ENCODE data around the gene ADAM19. TPM values are rescaled to one million over a fixed set of nuclear protein-coding genes. Genes with fewer than 3 reads are reported as not detected.

The ADAM19 gene
- total and polyA plus RNA-seq, 2 experiments from 2014 or later, result 9.1 to 13.2 TPM

- H3K4me2 ChIP-seq, result no peak overlapping the region
- no peak overlapping the region for H3K4me3 ChIP-seq
- peaks cover 7% of the 10 kb centered on the region for H3K4me1 ChIP-seq (ENCODE audit: insufficient read depth)
- no peaks in the 10 kb centered on the region for H3K79me2 ChIP-seq (replicated peaks; ENCODE audit: insufficient read depth)
- ATAC-seq (no peak), DNase-seq (ENCODE audit: low spot score) (no peak)
- Mint-ChIP-seq H3K27me3 (ENCODE audit: insufficient read depth, low read depth, poor library complexity) (peaks cover 3% of the 10 kb centered on the region), H3K27ac (no peak overlapping the region), H3K36me3 (ENCODE audit: low read depth) (no peaks in the 10 kb centered on the region), H3K9me3 (no peaks in the 10 kb centered on the region), H3K4me1 (peaks cover 6% of the 10 kb centered on the region), H3K4me3 (no peak overlapping the region)
- H3K9me2 ChIP-seq (ENCODE audit: insufficient read depth), result no peaks in the 10 kb centered on the region
- H3K27me3 ChIP-seq (ENCODE audit: insufficient read depth), result no peaks in the 10 kb centered on the region
- H3F3A ChIP-seq (replicated peaks; ENCODE audit: low read depth), result no peaks in the 10 kb centered on the region
- H3K27ac ChIP-seq (ENCODE audit: low read depth), result no peak overlapping the region
- H2AFZ ChIP-seq, result no peak overlapping the region
- TF ChIP-seq ZNF462 (CRISPR knock-in tag; IDR thresholded peaks at IDR 0.05) (no peak), POLR2AphosphoS5 (IDR thresholded peaks at IDR 0.05; ENCODE audit: low read depth) (no peak), REST (IDR thresholded peaks at IDR 0.05; ENCODE audit: unreplicated experiment) (no peak), EZH2 (IDR thresholded peaks at IDR 0.05; ENCODE audit: low read depth, unreplicated experiment) (no peak)
- TF ChIP-seq, protein P1, sequence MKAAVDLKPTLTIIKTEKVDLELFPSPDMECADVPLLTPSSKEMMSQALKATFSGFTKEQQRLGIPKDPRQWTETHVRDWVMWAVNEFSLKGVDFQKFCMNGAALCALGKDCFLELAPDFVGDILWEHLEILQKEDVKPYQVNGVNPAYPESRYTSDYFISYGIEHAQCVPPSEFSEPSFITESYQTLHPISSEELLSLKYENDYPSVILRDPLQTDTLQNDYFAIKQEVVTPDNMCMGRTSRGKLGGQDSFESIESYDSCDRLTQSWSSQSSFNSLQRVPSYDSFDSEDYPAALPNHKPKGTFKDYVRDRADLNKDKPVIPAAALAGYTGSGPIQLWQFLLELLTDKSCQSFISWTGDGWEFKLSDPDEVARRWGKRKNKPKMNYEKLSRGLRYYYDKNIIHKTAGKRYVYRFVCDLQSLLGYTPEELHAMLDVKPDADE (IDR thresholded peaks at IDR 0.05), result no peak
- no peaks in the 10 kb centered on the region for H4K20me1 ChIP-seq (replicated peaks; ENCODE audit: insufficient read depth)
- no peaks in the 10 kb centered on the region for H3K36me3 ChIP-seq (ENCODE audit: insufficient read depth)
These were observed 106.5 kb downstream of the ADAM19 start for GRCh38 chr5:157469073-157469472.

Data from GM23338 (cell line).